Iris pigment epithelial cell (primary cell): ENCODE results near the gene TEX26.

Experiments
- DNase-seq: peaks from one replicate; pipeline ENCODE4 v3.0.0-alpha.2; 2011; ENCODE audit warnings: low read depth

Gene TEX26

DNA sequence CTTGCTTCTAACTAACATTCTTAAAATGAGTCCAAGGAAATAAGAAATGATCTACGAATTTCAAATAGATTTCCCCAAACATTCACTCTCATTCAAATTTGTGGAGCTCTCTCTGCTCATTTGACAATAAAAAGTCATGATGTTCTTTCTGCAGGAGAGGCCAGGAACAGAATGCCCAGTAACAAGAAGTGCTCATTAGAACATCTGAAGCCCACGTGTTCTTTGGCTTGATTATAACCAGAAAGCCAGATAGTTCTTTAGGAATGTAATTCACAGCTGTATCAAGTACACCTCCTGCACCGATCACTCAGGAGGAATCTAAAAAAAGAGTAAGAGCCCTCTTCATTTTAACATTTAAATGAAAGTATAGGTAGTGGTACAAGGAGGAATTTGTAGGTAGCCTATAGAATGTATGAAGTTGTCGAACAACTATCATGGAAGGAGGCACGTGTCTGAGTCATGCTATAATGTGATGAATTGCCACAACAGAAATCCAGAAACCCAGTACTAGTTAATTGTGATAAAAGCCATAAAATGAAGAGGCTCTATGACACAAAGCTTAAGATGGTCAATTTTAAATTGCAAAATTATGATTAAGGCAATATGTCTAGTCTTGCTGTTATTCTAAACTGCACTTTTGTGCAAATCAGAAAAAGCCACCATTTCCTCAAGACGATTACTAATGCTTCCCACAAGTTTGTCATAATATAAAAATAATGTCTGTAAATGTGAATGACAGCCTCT, 13.6 kb upstream of the TEX26 start:
- no peak for DNase-seq

DNA sequence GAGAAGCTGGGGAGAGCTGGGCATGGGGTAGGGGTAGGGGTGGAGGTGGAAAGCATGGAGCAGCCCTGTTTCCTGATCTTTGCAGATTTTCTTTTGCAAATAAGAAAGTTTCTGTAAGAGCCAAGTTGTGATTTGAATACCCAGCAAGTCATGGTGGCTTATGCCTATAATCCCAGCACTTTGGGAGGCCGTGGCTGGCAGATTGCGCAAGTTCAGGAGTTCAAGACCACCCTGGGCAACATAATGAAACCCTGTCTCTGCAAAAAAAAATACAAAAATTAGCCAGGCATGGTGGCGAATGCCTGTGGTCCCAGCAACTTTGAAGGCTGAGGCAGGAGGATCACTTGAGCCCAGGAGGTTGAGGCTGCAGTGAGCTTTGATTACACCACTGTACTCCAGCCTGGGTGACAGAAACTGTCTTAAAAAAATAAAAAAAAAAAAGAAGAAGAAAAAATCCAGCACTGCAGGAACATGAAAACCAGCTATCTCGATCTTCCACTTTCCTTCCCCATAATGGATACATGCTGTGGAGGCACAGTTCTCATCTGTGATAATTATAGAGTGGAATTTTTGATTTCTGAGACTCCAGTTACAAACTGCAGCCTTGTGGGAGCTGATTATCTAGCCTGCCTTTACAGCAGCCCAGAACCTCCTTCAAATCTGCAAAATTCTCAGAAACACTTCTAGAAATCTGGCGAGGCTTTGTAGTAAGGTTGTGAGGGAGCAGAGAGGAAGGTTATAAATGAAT, 12.1 kb upstream of the TEX26 start:
- no peak for DNase-seq

DNA sequence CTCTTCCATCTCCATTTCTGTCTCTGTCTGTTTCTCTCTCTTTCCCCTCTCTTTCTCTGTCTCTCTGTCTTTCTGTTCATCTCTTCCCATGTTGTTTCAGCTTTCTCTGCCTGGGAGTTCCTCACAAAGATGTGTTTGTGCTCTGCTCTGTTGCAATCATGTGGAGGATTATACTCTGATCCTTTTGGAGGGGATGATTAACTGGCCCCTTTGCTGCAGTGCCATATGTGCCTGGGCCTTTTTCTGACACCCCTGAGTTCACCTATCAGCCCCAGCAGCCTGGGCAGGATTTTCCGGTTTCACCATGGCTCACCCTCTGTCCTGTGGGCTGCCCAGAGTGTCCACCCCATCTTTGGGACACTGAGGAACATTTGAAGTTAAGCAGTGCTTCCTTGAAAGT, 9.0 kb upstream of the TEX26 start:
- peak; percentile 18 for DNase-seq

DNA sequence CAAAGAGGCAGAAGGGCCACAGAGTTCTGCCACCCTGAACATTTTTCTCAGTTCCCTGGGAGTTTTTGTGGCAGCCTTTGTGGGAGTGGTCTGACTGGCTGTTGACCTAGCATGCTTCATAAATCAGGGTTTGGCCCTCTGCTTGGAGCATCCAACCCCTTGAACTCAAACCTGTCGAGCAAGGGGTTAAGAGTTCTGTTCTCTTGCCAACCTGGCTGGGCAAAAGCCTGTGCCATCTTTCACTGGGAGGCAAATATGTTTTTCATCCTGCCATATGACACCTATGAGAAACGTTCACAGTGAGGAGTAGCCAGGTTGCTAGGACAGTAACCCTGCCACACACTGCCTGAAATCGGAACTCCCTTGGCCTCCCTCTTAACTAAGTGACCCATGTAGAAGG, 7.7 kb upstream of the TEX26 start:
- DNase-seq: no peak

- no peak for DNase-seq
Observed at GRCh38 chr13:30925429-30925828, 7.0 kb upstream of the TEX26 start.

- DNase-seq: no peak
Observed at GRCh38 chr13:30926781-30927180, 5.7 kb upstream of the TEX26 start.

GRCh38 chr13:30927188-30927587, 5.3 kb upstream of the TEX26 start:
- peak; percentile 75 for DNase-seq

DNA sequence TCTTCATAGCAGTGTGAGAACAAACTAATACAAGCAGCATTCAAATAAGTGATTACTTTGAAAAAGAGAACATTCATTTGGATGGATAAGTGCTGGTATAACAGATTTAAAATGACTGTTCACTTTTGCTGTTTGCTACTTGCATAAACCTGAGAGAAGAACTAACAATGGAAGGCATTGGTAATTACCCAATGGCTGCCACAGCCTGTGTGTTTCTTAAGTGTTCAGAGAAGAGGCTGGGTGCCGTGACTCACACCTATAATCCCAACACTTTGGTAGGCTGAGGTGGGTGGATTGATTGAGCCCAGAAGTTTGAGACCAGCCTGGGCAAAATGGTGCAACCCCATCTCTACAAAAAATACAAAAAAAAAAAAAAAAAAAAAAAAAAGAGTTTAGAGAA, 4.9 kb upstream of the TEX26 start:
- peak; percentile 35 for DNase-seq

GRCh38 chr13:30928978-30929377, 3.5 kb upstream of the TEX26 start:
- DNase-seq: no peak

GRCh38 chr13:30933354-30933670, 856 bp downstream of the TEX26 start:
- DNase-seq: no peak

- peak; percentile 14 for DNase-seq
Observed at GRCh38 chr13:30934381-30934780, 1.9 kb downstream of the TEX26 start.

DNA sequence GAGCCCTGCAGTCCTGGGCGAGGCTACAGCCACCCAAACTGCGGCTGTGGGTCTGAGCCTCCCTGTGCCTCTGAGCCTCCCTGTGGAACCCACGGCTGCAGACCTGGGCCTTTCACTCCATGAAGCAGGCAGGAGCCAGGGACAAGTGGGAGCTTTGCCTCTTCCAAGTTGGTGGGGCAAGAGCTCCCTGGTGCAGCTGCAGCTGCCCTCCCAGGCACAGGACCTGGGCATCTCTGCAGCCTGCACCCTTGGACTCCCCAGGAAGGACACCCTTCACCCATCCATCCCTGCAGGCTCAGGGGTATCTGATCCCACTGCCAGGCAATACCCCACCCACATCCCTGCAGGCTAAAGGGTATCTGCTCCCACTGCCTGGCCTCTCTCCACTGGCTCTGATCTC, 2.3 kb downstream of the TEX26 start:
- DNase-seq: no peak

DNA sequence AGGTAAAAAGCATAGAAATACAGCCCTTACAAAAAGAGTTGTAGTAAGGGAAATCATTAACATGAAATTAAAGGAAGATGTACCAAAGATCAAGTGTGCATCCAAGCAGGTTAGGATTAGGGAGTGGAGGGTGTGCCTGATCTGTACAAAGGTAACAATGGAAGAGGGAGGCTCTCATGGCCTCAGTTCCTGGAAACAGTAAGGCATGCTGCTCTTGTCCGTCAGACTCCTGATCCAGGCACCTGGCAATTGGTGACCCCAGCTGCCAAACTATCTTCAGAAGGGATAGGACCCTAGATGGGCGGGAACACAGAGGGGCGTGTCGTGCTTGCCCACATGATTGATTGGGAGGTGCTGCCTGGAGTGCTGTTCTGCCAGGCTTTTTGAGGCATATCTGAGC, 4.5 kb downstream of the TEX26 start:
- no peak for DNase-seq

- no peak for DNase-seq
Observed at GRCh38 chr13:30943881-30944280, 11.4 kb downstream of the TEX26 start.

DNA sequence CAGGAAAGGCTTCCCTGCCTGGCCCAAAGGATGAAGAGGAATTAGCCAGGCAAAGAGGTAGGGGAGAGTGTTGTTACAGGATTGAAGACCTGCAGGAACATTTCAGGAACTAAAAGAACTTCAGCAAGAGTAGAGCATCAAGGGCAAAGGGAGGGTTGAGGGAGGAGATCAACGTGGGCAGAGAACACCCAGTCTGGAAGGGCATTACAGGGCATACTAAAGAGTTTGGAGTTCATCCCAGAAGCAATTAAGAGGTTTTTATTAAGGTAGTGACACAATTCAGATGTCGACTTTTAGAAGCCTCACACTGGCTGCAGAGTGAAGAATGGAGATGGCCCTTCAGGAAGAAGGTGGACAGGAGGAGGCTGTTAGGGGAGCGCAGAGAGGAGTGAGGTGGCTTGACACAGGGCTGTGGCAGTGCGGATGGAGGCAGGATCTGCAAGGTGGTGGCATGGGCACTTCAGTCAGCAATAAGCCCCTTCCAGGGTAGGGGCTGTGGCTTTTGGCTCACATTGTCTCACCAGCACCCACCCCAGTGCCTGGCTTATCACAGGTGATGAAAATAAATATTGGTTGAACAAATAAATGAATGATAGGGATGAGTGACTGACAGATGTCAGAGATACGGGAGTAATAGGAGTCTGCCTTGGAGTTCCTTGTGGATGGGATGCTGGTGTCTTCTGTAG, 24.9 kb downstream of the TEX26 start:
- DNase-seq: no peak

GRCh38 chr13:30959678-30960077, 27.2 kb downstream of the TEX26 start:
- DNase-seq: no peak

DNA sequence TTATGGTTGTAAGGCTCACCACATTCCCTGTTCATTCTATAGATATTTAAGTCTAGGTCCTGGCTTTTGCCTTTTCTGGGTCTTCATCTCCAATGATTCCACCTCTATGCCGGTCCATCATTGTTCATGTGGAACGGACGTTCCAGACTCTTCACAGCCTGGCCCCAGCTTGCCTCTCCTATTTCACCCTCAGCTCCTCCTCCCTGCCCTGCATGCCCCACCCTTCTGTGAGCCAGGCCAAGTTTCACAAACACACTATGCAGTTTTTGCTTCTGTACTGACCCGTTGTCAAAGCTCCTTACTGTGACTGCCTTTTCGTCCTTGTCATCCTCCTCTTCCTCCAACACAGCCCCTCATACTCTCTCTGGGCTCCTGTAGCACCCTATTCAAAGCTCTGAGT, 31.3 kb downstream of the TEX26 start:
- DNase-seq: peak; percentile 69

GRCh38 chr13:30965380-30965779, 32.9 kb downstream of the TEX26 start:
- peak; percentile 32 for DNase-seq

DNA sequence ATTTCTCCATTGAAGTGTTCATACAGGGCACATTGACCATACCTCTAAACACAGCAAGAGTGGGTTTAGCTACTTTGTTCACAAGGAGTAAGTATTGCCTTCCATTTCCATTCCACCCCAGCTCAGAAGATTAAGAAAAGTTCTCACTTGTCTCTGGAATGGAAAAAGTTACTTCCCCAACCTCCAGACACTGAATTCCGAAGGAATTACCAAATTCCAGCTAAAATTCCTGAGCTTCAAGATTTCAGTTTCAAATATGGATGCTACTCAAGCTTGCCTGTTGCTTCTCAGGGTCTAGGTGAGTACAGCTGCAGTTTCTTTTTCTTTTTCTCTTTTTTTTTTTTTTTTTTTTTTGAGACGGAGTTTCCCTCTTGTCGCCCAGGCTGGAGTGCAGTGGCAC, 33.6 kb downstream of the TEX26 start:
- DNase-seq: no peak

- peak; percentile 71 for DNase-seq
Observed at GRCh38 chr13:30968846-30969245, 36.4 kb downstream of the TEX26 start.

DNA sequence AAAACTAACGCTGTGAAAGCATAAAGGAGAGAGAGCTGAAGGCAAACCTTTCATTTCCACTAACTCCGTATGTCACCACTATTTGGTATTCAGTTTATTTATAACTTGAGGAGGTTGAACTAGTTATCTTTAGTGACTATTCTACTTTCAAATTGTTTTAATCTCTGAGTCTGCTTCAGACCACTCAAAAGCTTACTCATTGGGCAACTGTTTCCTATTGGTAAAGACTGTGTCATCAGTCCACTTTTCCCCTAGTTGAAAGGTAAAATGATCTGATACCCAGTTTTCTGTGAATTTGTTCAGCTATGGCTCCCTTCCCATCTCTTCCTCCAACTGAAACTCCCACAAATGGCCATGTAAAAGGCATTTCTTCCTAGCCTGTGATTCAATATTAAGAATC, 39.1 kb downstream of the TEX26 start:
- peak; percentile 37 for DNase-seq

GRCh38 chr13:30972888-30973377, 40.5 kb downstream of the TEX26 start:
- peak; percentile 45 for DNase-seq

DNA sequence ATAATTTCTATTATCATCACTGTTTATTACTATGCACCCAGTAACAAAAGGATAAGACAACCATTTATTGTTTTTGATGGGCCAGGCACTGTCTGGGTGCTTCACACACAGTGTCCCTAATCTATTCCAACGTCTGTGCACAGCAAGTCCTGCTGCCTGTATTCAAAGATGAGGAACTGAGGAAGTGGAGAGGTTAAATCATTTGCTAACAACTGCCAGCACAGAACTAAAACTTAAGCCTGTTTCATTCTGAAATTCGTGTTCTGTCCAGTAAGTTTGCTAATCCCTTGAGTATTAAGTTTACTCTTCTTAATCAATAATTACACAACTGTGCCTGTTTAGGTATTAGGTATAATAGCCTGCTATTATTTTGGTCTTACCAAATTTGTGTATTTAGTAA, 41.9 kb downstream of the TEX26 start:
- DNase-seq: no peak
